ENCODE results near the gene KCNJ5. TPM values are rescaled to one million over a fixed set of nuclear protein-coding genes. Genes with fewer than 3 reads are reported as not detected.

KCNJ5 gene
- total and polyA plus RNA-seq, 2 donors = 0.11 to 0.53 TPM

- Histone ChIP-seq H3K4me3 (ENCODE audit: low read depth, low read length) (no peak overlapping the region), H3K4me1 (ENCODE audit: insufficient read depth) (no peaks in the 10 kb centered on the region), H3K27ac (ENCODE audit: low read depth) (no peak overlapping the region), H3K36me3 (ENCODE audit: insufficient read depth) (no peaks in the 10 kb centered on the region)
- 82% methylated on average over 3 of the region's 3 CpGs for WGBS
- DNase-seq (ENCODE audit: extremely low spot score) = no peak
Observed at GRCh38 chr11:128894286-128894681, 3.1 kb downstream of the KCNJ5 start.

GRCh38 chr11:128894685-128895084 is 3.5 kb downstream of the KCNJ5 start:
- no peak overlapping the region for H3K27ac ChIP-seq (ENCODE audit: low read depth)
- no peak overlapping the region for H3K4me3 ChIP-seq (ENCODE audit: low read depth, low read length)
- 51% methylated on average over 6 of the region's 6 CpGs for WGBS
- H3K36me3 ChIP-seq (ENCODE audit: insufficient read depth) = no peaks in the 10 kb centered on the region
- DNase-seq (ENCODE audit: extremely low spot score) = no peak
- H3K4me1 ChIP-seq (ENCODE audit: insufficient read depth) = no peaks in the 10 kb centered on the region

DNA sequence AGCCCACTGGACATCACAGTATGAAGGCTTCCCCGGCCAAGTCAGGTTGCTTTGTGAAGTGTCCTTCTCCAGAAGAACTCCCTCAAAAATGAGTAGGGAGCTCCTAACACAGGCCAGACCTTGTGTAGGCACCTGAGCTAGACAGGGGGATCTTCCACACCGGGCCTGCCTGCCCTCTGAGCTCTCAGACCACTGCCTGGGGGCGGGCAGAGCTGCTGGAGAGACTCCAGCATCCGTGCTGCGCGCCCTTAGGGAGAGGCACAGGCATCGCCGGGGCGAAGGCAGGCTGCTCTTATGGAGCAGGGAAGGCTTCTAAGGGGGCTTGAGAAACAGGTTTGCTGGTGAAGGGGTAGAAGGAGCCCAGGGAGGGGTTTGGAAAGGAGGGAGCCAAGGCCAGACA is 4.4 kb downstream of the KCNJ5 start:
- Histone ChIP-seq H3K4me3 (ENCODE audit: low read depth, low read length) (no peak overlapping the region), H3K36me3 (ENCODE audit: insufficient read depth) (no peaks in the 10 kb centered on the region), H3K27ac (ENCODE audit: low read depth) (no peak overlapping the region), H3K4me1 (ENCODE audit: insufficient read depth) (no peaks in the 10 kb centered on the region)
- 94% methylated on average over 9 of the region's 9 CpGs for WGBS
- DNase-seq (ENCODE audit: extremely low spot score) = no peak

DNA sequence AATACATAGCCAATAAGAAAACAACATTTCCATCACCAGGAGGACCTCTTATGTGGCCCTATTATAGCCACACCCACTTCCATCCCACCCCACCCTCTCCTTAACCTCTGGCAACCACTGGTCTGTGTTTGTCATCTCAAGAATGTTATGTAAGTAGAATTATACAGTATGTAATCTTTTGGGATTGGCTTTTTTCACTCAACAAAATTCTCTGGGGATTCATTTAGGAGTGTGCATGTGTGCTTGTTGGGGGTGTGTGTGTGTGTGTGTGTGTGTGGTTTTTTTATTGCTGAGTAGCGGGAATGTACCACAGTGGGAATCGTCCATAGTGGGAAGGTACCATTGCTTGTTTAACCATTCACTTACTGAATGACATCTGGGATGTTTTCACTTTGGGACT is 5.2 kb downstream of the KCNJ5 start:
- no peak overlapping the region for H3K27ac ChIP-seq (ENCODE audit: low read depth)
- no peaks in the 10 kb centered on the region for H3K4me1 ChIP-seq (ENCODE audit: insufficient read depth)
- no peaks in the 10 kb centered on the region for H3K36me3 ChIP-seq (ENCODE audit: insufficient read depth)
- no peak overlapping the region for H3K4me3 ChIP-seq (ENCODE audit: low read depth, low read length)
- no peak for DNase-seq (ENCODE audit: extremely low spot score)
- WGBS = 32% methylated on average over 2 of the region's 2 CpGs

DNA sequence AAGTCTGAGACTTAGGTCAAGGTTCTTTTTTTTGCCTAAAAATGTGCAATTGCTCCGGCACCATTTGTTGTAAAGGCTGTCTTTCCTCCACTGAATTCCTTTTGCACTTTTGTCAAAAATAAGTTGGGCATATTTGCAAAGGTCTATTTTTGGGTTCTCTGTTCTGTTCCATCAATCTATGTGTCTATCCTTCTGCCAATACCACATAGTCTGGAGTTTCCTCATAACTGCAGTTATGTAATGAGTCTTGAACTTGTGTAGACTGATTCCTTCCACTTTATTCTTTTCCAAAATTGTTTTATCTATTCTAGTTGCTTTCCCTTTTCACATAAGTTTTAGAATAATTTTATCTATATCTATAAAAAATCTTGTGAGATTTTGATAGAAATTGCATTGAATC is 6.7 kb downstream of the KCNJ5 start:
- H3K4me1 ChIP-seq (ENCODE audit: insufficient read depth) = no peaks in the 10 kb centered on the region
- no peak for DNase-seq (ENCODE audit: extremely low spot score)
- no peak overlapping the region for H3K4me3 ChIP-seq (ENCODE audit: low read depth, low read length)
- no peak overlapping the region for H3K27ac ChIP-seq (ENCODE audit: low read depth)
- H3K36me3 ChIP-seq (ENCODE audit: insufficient read depth) = no peaks in the 10 kb centered on the region
- WGBS = 93% methylated on average over 1 of the region's 1 CpG

- H3K36me3 ChIP-seq (ENCODE audit: insufficient read depth) = no peaks in the 10 kb centered on the region
- no peak overlapping the region for H3K27ac ChIP-seq (ENCODE audit: low read depth)
- no peaks in the 10 kb centered on the region for H3K4me1 ChIP-seq (ENCODE audit: insufficient read depth)
- no peak overlapping the region for H3K4me3 ChIP-seq (ENCODE audit: low read depth, low read length)
- 93% methylated on average over 13 of the region's 13 CpGs for WGBS
- no peak for DNase-seq (ENCODE audit: extremely low spot score)
Observed at GRCh38 chr11:128898580-128899344, 7.6 kb downstream of the KCNJ5 start.

DNA sequence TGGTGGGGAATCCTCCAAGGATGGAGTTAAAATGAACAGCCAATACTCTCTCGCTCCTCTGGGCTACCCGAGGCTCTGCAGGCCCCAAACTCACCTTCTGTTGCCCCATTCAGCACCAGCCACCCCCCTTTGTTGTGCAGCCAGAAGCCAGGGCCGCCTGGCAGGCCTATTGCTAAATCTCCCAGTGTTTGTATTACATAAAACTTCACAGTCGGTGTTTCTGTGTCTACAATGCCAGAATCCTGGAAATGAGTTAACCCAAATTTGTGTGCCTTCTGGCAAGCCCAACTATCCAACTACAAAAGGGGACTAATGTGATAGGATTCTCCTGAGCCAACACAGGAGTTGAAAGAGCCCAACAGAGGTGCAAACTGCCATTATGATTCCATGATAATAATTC is 9.3 kb downstream of the KCNJ5 start:
- no peaks in the 10 kb centered on the region for H3K4me1 ChIP-seq (ENCODE audit: insufficient read depth)
- H3K4me3 ChIP-seq (ENCODE audit: low read depth, low read length) = no peak overlapping the region
- WGBS = 51% methylated on average over 4 of the region's 4 CpGs
- DNase-seq (ENCODE audit: extremely low spot score) = no peak
- H3K27ac ChIP-seq (ENCODE audit: low read depth) = no peak overlapping the region
- no peaks in the 10 kb centered on the region for H3K36me3 ChIP-seq (ENCODE audit: insufficient read depth)

- Histone ChIP-seq H3K36me3 (ENCODE audit: insufficient read depth) (no peaks in the 10 kb centered on the region), H3K4me3 (ENCODE audit: low read depth, low read length) (no peak overlapping the region), H3K4me1 (ENCODE audit: insufficient read depth) (no peaks in the 10 kb centered on the region), H3K27ac (ENCODE audit: low read depth) (no peak overlapping the region)
- DNase-seq (ENCODE audit: extremely low spot score) = no peak
- 61% methylated on average over 29 of the region's 29 CpGs for WGBS
Observed at GRCh38 chr11:128901653-128902514, 10.7 kb downstream of the KCNJ5 start.

GRCh38 chr11:128902515-128903066 is 11.4 kb downstream of the KCNJ5 start:
- Histone ChIP-seq H3K27ac (ENCODE audit: low read depth) (no peak overlapping the region), H3K4me1 (ENCODE audit: insufficient read depth) (no peaks in the 10 kb centered on the region), H3K36me3 (ENCODE audit: insufficient read depth) (no peaks in the 10 kb centered on the region), H3K4me3 (ENCODE audit: low read depth, low read length) (no peak overlapping the region)
- DNase-seq (ENCODE audit: extremely low spot score) = no peak
- 86% methylated on average over 10 of the region's 10 CpGs for WGBS

GRCh38 chr11:128903248-128904061 is 12.3 kb downstream of the KCNJ5 start:
- Histone ChIP-seq H3K27ac (ENCODE audit: low read depth) (no peak overlapping the region), H3K4me1 (ENCODE audit: insufficient read depth) (no peaks in the 10 kb centered on the region), H3K36me3 (ENCODE audit: insufficient read depth) (no peaks in the 10 kb centered on the region), H3K4me3 (ENCODE audit: low read depth, low read length) (no peak overlapping the region)
- whole genome bisulfite sequencing = 77% methylated on average over 17 of the region's 17 CpGs
- no peak for DNase-seq (ENCODE audit: extremely low spot score)

DNA sequence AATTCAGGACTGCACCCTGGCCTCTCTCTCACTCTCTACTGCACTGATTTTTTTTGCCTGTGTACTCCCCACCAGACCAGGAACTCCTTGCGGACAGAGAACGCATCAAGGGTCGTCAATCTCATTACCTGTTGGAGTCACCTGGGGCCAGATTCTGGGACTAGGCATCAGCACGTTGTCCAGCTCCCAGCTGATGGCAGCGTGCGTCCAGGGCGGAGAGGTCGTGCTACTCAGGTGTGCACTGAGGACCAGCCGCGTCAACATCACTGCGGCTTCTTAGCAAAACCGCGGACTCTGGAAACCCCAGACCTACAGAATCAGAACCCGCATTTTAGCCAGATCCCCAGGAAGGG is 13.1 kb downstream of the KCNJ5 start:
- Histone ChIP-seq H3K27ac (ENCODE audit: low read depth) (no peak overlapping the region), H3K36me3 (ENCODE audit: insufficient read depth) (no peaks in the 10 kb centered on the region), H3K4me3 (ENCODE audit: low read depth, low read length) (no peak overlapping the region), H3K4me1 (ENCODE audit: insufficient read depth) (no peaks in the 10 kb centered on the region)
- WGBS = 81% methylated on average over 14 of the region's 14 CpGs
- DNase-seq (ENCODE audit: extremely low spot score) = no peak

GRCh38 chr11:128904656-128905344 is 13.6 kb downstream of the KCNJ5 start:
- DNase-seq (ENCODE audit: extremely low spot score) = no peak
- H3K36me3 ChIP-seq (ENCODE audit: insufficient read depth) = no peaks in the 10 kb centered on the region
- peak overlapping the region; percentile 58 for H3K4me3 ChIP-seq (ENCODE audit: low read depth, low read length)
- no peak overlapping the region for H3K27ac ChIP-seq (ENCODE audit: low read depth)
- no peaks in the 10 kb centered on the region for H3K4me1 ChIP-seq (ENCODE audit: insufficient read depth)
- WGBS = 12% methylated on average over 25 of the region's 25 CpGs
